ENCODE results near the gene SPEN. TPM values are rescaled to one million over a fixed set of nuclear protein-coding genes. Genes with fewer than 3 reads are reported as not detected.

SPEN gene
- total RNA-seq, 1 donor from 2014 or later, result 123 TPM

- CTCF ChIA-PET, result interaction anchor here (1.7 kb wide), 1 partner anchor 138 kb away, joined by 4 read pairs; no protein-coding TSS in a partner anchor
- intact Hi-C loops (cut with micrococcal nuclease), result loop anchor here (10.0 kb wide), 1 partner anchor 101 kb away; no protein-coding TSS in a partner anchor
- no peak for TF ChIP-seq CTCF (IDR thresholded peaks at IDR 0.05)
Measured at GRCh38 chr1:15953791-15954241, 106.3 kb downstream of the SPEN start.

GRCh38 chr1:15954316-15954715 lies 106.8 kb downstream of the SPEN start:
- ATAC-seq (ENCODE audit: low read depth), result no peak
- Mint-ChIP-seq H3K4me1 (peaks cover 75% of the 10 kb centered on the region), H3K36me3 (ENCODE audit: low read depth) (peaks cover 50% of the 10 kb centered on the region), H3K4me3 (no peak overlapping the region), H3K27ac (no peak overlapping the region), H3K27me3 (no peaks in the 10 kb centered on the region), H3K9me3 (no peaks in the 10 kb centered on the region)
- TF ChIP-seq CTCF (IDR thresholded peaks at IDR 0.05), result no peak
- no peak for DNase-seq
- CTCF ChIA-PET, result interaction anchor here (1.7 kb wide), 1 partner anchor 139 kb away, joined by 4 read pairs; no protein-coding TSS in a partner anchor
- POLR2A ChIA-PET, result interaction anchor here (8.3 kb wide), 1 partner anchor 20 kb away, joined by 94 read pairs; the partner anchor contains the start of gene ZBTB17
- intact Hi-C loops (cut with micrococcal nuclease), result loop anchor here (10.0 kb wide), 1 partner anchor 100 kb away; no protein-coding TSS in a partner anchor

More at GRCh38 chr1:15953791-15954241, 106.3 kb downstream of the SPEN start:
- Mint-ChIP-seq H3K36me3 (ENCODE audit: low read depth) (peaks cover 53% of the 10 kb centered on the region), H3K4me1 (peaks cover 76% of the 10 kb centered on the region), H3K9me3 (no peaks in the 10 kb centered on the region), H3K27me3 (no peaks in the 10 kb centered on the region), H3K27ac (no peak overlapping the region), H3K4me3 (no peak overlapping the region)
- POLR2A ChIA-PET, result interaction anchor here (8.3 kb wide), 1 partner anchor 21 kb away, joined by 94 read pairs; the partner anchor contains the start of gene ZBTB17
- DNase-seq (no peak), ATAC-seq (ENCODE audit: low read depth) (no peak)

GRCh38 chr1:15955552-15955951 lies 108.0 kb downstream of the SPEN start:
- CTCF ChIA-PET, result no interaction called here
- TF ChIP-seq CTCF (IDR thresholded peaks at IDR 0.05), result no peak
- intact Hi-C loops (cut with micrococcal nuclease), result loop anchor here (10.0 kb wide), 1 partner anchor 99 kb away; no protein-coding TSS in a partner anchor
- Mint-ChIP-seq H3K27me3 (no peaks in the 10 kb centered on the region), H3K4me3 (no peak overlapping the region), H3K4me1 (peaks cover 74% of the 10 kb centered on the region), H3K27ac (peak overlapping the region; percentile 25), H3K36me3 (ENCODE audit: low read depth) (peaks cover 49% of the 10 kb centered on the region), H3K9me3 (no peaks in the 10 kb centered on the region)
- ATAC-seq (ENCODE audit: low read depth), result no peak
- POLR2A ChIA-PET, result interaction anchor here (0.6 to 1.7 kb wide), 6 partner anchors 11 to 74 kb away, joined by 3 to 10 read pairs (median 6); no protein-coding TSS in a partner anchor
- no peak for DNase-seq

- TF ChIP-seq CTCF (IDR thresholded peaks at IDR 0.05), result no peak
- Mint-ChIP-seq H3K4me1 (peaks cover 73% of the 10 kb centered on the region), H3K36me3 (ENCODE audit: low read depth) (peaks cover 45% of the 10 kb centered on the region), H3K4me3 (no peak overlapping the region), H3K27me3 (no peaks in the 10 kb centered on the region), H3K9me3 (no peaks in the 10 kb centered on the region), H3K27ac (no peak overlapping the region)
- ChIA-PET POLR2A (interaction anchor here (0.6 to 1.7 kb wide), 6 partner anchors 10 to 74 kb away, joined by 3 to 10 read pairs (median 6); no protein-coding TSS in a partner anchor), CTCF (no interaction called here)
- DNase-seq (no peak), ATAC-seq (ENCODE audit: low read depth) (no peak)
- intact Hi-C loops (cut with micrococcal nuclease), result loop anchor here (10.0 kb wide), 1 partner anchor 99 kb away; no protein-coding TSS in a partner anchor
Measured at GRCh38 chr1:15956150-15956549, 108.6 kb downstream of the SPEN start.
